HG02798 (cell line): ENCODE results near the gene RDH16.
"Not testable (repeated sequence)": the region's sequence is repeated elsewhere in the genome, so short reads cannot be mapped to it uniquely, and the experiment has no call there.

Experiments used
- ATAC-seq: cut with Tn5 transposase; IDR thresholded peaks from one replicate; pipeline ENCODE4 v1.9.1; 2021; ENCODE audit warnings: mild to moderate bottlenecking; ENCODE audit not compliant: unreplicated experiment, poor library complexity

Gene RDH16

GRCh38 chr12:56928262-56928661, 29.1 kb downstream of the RDH16 start:
- ATAC-seq: no peak

- no peak for ATAC-seq
Observed at GRCh38 chr12:56927281-56927680, 30.1 kb downstream of the RDH16 start.

GRCh38 chr12:56922031-56922430, 35.4 kb downstream of the RDH16 start:
- no peak for ATAC-seq

GRCh38 chr12:56921346-56921745, 36.1 kb downstream of the RDH16 start:
- ATAC-seq: no peak

- not testable (repeated sequence) for ATAC-seq
Observed at GRCh38 chr12:56918139-56918538, 39.3 kb downstream of the RDH16 start.

GRCh38 chr12:56916996-56917333, 40.4 kb downstream of the RDH16 start:
- no peak for ATAC-seq

GRCh38 chr12:56916296-56916995, 41.0 kb downstream of the RDH16 start:
- no peak for ATAC-seq

GRCh38 chr12:56914724-56915123, 42.7 kb downstream of the RDH16 start:
- ATAC-seq: no peak

- ATAC-seq: no peak
Observed at GRCh38 chr12:56914256-56914655, 43.2 kb downstream of the RDH16 start.

GRCh38 chr12:56909403-56909802, 48.0 kb downstream of the RDH16 start:
- ATAC-seq: not testable (repeated sequence)

- no peak for ATAC-seq
Observed at GRCh38 chr12:56908136-56908535, 49.3 kb downstream of the RDH16 start.

GRCh38 chr12:56905852-56906251, 51.6 kb downstream of the RDH16 start:
- no peak for ATAC-seq

- no peak for ATAC-seq
Observed at GRCh38 chr12:56903374-56903773, 54.0 kb downstream of the RDH16 start.
